ENCODE measurements around the gene CACNA2D3.
"Not testable (repeated sequence)": the region's sequence is repeated elsewhere in the genome, so short reads cannot be mapped to it uniquely, and the experiment has no call there.

CACNA2D3 gene

DNA sequence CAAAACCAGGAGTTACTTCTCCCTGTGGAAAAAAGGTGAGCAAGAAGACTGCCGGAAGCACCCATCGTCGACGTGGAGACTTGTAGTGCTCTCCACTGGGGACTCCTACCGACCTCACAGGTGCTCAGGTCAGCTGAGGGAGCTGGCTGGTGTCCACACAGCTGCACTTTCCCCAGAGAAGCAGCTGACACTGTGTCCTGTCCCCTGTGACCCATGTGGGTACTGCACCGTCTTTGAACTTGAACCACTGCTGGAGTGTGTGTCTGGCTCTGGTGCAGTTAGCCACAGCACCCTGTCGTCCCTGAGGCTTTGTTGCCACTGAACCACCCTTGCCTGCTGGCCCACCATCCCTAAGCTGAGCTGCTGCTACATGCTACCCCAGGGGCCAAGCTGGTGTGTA is 270.8 kb downstream of the CACNA2D3 start:
- no peak for DNase-seq

DNA sequence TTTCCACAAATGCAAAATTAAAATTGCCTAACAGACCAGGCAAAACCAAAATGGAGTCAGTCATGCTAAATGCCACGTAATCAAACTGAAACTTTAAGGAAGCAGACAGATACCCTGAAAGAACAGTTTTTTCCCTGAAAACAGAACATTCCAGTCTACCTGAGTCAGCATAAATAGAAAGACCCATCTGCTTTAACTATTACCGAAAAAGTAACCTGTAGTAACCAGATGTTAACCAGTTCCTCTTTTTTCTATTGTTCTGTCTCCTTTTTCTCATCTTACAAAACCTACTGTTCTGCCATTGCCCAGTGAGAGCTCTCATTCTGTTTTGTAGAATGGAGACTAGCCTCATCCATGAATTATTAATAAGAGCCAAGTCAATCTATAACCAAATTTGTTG is 286.0 kb downstream of the CACNA2D3 start:
- no peak for DNase-seq

DNA sequence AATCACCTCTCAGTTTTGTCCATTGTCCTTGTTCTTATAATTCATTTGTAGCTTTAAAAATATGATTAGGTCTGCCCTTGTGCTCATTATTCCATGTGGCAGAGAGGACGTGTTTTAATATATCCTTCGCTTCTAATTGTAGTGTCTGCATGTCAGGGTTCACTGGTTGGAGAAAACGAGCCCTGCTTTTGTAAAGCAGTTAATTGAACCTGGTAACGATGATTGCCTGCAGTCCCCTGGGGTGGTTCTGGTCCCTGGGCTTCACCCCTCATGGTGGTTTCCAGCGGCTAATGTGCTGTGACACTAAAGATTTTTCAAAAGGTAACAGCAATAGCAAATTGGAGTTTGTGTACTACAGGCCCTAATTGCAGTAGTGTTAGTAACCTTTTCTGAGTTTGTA is 299.6 kb downstream of the CACNA2D3 start:
- DNase-seq: no peak

DNA sequence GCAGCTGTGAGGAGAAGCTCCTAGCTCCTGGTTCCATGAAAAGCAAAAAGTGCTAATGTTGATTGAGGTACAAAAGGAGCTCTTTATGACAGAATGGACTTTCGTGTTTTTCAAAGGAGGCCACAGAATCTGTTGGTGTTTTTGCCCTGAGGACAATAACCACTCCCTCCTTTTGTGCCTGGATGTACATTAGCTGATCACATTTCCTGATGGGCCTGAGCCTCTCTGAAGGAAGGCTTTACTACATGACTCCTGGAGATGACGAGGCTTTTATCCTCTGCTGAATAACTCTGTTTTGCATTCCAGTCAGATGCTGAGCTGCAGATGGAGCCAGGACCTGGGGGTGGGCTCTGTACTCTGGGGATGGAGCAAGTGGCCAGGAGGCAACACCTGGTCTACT is 301.9 kb downstream of the CACNA2D3 start:
- DNase-seq: no peak

DNA sequence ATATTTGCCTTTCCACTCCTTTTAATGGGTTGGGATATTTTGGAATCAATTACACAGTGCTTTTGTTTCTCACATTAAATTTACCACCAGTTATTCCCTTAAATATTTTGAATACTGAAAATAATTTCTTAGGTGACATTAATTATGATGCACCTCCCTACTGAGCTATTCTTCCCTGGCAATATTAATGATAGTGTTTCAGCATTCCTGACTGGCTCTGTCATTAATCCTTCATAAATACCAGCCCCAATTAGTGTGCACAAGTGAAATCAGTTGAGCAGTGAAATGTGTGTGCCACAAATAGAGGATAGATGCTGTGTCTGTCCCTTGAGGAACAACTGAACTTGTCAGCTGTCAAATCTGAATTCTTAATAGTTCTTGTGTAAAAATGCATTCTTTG is 304.0 kb downstream of the CACNA2D3 start:
- no peak for DNase-seq

DNA sequence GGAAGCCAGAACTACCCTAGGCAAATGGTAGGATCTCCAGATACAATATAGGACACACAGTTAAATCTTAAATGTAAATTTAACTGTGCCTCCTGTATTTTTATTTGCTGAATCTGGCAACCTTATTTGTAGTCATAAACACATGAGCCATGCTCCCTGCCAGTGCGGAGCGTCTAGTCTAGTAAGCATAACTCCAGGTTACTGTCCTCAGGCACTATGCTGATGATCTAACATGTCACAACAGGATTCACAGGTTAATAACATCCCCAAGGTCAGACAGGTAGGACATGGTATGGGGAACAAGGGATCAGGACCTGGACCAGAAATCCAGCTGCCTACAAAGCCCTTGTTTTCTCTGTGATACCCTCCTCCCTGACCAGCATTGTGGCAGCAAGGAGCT is 305.1 kb downstream of the CACNA2D3 start:
- no peak for DNase-seq

DNA sequence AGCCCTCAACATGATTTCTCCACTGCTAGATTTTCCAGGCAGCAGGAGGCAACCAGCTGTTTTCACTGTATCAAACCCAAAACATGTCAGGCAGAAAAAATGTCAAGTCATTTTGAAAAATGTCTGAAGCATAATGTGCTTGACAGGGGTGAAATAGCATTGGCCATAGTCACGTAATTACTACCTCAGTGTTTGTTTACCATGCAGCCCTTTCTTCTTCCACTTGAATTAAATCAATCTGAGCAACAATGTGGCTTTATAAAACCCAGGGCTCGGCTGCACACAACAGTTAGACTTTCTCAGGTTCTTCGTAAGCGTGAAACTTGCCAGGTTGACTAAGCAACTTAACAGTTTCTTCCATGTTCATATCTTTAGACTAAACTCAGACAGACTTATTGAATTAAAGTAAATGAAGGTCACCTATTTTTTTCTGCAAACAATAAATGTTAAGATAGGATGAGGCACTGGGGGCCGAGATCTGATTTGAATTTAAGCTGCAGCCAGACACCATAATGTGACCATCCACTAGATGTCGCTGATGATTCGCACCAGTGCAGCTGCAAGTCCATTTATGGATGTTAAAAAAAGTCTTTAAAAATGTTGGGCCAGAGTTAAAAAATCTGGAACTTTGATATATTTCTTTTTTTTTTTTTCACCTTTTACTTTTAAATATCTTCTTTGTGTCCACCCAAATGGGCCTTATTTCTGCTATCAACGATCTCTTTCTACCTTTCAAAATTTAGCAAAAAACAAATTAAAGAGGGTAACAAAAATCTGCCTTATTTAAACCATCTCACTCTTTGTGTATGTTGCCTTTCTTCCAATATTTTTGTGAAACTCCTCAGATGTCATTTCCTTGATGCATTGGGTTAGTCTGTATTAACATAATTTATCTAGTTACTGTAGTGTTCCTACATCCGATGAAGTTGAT is 305.9 kb downstream of the CACNA2D3 start:
- DNase-seq: peak; percentile 4

DNA sequence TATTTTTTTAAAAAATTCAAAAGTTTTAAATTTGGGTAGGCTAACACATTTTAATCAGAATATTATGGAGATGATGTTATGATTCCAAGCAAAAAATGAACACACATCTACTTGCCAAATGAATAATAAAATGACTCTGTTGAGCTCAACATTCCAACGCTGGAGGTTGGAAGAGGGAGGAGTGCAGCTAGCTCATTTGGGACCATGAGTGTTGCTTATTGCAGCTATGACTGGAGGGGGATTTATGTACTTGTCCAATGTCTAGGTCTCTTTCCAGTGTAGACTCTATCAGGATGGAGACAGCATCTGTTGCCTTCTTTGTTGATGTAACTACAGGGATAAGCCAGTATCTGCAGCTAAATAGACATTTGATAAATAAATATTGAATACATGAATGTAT is 310.6 kb downstream of the CACNA2D3 start:
- DNase-seq: no peak

DNA sequence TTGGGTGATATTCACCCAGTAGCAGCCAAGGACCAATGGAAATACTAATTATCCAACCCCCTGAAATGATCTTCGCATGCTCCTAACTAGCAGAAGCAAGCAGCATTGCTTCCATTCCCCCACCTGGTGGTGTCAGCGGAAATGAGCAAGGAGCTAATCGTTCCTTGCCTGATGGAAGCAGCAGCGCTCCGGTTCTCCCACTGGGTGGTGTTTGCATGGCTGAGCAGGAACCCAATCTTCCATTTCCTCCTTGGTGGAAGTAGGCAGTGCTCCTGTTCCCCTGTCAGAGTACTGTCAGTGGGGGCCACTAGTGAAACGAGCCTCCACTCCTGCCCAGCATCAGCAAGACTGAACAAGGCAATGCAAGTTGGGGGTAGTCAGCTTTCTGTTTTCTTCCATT is 311.5 kb downstream of the CACNA2D3 start:
- no peak for DNase-seq

DNA sequence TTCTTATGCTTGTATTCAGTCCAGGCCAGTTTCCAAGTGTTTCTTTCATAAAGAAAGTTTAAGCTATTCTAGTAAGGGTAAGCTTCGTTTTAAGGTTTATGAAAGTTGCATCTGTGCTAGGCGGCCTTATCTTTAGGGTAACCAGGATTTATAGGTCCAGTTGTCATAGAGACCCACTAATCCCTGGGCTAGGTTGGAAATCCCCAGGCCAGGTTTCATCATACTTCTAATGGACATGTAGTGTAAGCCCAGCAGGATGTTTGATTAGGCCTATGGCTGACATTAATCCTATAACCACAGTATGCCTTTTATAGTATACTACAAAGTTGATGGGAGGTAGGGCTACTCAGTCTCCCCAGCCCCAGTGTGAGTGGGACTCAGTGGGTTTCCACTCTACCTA is 312.4 kb downstream of the CACNA2D3 start:
- DNase-seq: no peak

DNA sequence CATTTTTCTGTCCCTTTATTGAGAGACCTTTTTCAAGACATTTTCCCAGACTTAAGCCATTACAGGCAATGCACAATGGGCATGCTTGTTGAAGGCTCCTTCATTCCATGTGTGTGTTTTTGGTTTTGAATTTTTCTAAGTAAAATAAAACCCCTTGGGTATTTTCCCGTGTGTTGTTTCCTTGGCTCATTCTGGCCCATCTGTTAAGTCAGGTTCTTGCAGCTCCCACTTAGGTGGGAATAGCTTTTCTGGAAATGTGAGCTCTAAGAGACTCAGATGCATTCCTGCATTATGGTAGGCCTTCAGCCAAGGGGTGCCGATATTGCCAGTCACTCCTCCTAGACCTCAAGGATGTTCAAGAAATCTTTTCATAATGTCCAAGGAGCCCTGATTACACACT is 314.9 kb downstream of the CACNA2D3 start:
- DNase-seq: no peak

DNA sequence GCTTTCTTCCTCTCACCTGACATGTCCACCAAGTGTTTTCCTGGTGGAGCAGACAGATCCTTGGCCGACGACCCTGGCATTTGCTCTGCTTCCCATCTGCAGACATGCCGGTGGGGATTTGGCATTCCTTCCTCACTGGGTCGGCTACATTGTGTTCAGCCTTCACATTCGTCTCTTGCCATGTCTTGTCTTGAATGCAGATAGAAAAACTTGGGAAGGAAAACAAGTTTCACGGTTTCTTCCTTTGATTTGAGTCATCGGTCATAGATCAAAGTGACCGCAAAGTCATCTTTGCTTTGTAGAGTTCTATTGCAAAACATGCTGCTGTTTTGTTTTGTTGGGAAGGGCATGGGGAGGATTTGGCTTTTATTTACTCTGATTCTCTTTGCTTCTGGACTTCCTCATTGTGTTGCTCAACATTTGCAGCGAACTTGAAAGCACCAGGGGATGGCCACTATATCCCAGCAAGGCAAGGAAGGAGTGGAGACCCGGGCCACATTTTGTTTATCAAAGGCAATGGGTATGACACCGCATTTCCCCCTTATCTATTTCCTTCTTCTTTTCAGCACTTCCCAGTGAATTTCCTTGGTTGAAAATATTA is 321.3 kb downstream of the CACNA2D3 start:
- no peak for DNase-seq

DNA sequence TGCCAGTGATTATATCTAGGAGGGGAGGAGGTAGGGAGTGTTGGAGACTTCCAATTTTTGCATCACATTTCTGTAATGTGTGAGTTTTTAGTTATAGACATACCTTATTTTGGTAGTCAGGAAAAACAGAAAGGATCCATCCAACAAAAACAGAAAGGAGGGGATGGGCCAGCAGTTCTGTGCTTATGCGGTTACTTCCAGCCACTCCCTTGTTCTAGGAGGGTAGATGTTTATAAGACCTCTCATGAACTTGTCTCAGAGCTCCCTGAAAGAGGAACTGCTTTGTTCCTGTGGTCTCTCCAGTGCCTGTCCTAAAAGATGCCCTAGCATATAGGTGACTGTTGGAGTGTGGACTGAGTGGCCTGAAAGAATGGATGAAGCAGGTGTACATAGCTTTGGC is 323.3 kb downstream of the CACNA2D3 start:
- no peak for DNase-seq

DNA sequence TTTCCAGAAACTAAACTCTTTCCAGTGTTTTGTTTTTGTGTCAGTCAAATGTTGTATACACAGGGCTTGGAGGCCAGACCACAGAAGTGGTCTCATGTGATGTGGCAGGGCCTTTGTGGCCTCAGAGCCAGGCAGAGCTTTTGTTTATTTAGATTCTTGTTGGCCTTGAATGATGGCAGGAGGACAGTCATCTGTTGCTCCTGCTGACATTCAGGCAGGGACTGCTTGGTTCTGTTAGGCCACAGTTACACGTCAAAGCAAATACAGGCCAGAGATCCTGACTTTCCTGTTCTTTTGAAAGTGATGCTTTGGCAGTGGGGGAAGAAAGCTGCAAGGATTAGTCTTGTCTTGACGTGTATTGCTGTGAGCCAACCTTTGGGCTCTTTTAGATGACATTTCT is 325.1 kb downstream of the CACNA2D3 start:
- no peak for DNase-seq

DNA sequence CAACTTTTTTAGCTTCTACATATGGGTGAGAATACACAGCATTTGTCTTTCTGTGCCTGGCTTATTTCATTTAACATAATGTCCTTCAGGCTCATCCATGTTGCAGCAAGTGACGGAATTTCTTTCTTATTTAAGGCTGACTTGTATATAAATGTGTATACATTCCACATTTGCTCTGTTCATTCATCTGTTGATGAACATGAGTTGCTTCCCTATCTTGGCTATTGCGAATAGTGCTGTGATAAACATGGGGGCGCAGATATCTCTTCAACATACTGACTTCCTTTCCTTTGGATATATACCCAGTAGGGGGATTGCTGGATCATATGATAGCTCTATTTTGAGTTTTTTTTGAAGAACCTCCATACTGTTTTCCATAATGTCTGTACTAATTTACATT is 332.5 kb downstream of the CACNA2D3 start:
- DNase-seq: no peak

DNA sequence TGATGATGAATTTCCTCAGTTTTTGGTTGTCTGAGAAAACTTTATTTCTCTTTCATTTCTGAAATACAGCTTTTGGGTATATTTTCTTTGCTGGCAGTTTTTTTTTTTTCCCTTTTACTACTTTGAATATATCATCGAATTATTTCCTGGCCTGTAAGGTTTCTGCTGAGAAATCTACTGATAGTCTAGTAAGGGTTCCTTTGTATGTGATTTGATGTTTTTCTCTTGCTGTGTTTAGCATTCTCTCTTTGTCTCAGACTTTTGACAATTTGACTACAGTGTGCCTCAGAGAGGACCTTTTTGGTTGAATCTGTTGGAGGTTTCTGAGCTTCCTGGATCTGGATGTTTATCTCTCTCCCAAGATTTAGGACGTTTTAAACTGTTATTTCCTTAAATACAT is 336.0 kb downstream of the CACNA2D3 start:
- no peak for DNase-seq

DNA sequence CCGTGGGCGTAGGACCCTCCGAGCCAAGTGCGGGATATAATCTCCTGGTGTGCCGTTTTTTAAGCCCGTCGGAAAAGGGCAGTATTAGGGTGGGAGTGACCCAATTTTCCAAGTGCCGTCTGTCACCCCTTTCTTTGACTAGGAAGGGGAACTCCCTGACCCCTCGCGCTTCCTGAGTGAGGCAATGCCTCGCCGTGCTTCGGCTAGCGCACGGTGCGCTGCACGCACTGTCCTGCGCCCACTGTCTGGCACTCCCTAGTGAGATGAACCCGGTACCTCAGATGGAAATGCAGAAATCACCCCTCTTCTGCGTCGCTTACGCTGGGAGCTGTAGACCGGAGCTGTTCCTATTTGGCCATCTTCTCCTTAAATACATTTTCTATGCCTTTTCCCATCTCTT is 342.2 kb downstream of the CACNA2D3 start:
- DNase-seq: not testable (repeated sequence)

DNA sequence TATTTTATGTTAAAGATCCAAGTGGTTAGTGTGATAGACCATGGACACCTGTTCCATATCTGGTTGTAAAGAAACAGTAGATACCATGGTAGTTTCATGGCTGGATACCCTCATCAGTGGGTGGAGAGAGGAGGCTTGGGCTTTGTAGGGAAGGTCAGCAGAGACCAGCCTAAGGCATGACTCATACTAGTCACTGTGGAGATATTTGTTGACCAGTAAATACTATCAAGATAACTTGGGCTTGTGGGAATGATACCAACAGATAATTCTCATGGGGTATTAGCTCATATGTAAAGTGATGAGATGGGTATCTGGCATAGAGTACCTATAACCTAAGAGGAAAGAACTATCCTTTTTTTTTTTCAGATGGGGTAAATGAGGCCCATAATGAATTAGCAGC is 354.5 kb downstream of the CACNA2D3 start:
- DNase-seq: no peak

DNA sequence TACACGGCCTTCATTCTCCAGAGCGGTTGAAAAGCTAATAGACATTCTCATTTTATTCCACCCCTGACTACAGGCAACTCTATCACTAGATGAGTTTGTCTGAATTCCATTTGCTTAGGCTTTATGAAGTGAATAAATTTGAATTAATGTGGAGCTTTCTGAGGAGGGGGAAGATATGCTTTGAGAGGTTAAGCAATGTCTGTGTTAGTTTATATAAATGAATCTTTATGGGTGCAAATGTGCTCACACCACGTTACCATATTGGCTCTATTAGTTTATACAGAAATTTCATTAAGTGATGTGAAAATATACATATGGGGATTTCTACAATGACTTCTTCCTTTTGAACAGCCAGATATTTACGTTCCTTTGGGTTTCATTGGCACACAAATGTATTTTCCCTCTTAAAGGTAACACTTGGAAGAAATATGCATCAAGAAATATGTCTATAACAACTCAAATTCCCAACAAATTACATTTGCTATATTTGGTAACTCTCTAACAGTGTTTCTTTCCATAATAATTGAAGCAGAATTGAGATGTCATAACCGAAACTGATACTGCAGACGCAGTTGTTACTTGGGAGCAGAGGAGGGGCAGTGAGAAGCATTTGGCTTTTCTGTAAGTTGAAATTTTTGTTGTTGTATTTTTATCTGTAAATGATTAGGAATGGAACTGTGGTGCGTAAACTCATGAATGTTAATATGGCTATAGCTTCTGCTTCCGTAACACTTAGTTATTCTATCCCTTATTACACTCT is 359.4 kb downstream of the CACNA2D3 start:
- DNase-seq: no peak

DNA sequence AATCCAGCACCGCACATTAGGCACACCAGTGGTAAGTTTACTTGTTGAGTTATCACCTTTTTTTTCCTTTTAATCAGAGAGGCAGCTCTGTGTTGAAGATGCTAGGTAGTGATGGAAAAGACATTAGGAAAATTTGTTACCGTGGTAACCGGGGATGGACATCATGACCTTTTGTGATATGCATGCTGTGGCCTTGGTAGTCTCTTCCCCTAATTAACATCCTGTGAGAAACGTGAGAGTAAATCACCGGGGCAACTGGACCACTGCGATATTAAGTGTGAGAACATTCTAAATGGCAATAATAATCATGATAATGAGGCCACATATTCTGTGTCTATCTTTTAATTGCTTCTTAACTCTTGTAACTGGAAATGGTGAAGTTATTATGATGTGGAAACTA is 362.0 kb downstream of the CACNA2D3 start:
- no peak for DNase-seq

DNA sequence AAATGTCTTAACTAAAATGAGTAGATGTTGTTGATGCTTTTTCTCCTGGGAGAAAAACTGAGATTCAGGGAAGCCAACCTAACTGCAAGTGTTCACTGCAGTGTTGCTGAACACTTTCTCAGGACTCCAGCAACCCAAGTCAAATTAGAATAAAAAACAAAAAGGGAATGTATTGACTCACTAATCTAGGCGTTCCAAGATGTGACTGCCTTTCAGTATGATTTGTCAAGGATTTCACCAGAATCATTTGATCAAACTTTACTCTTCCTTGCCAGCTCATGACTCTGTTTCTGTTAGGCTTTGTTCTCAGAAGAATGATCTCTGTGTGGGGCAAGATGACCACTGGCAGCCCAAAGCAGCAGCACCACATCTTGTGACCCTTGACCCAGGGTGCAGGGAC is 364.0 kb downstream of the CACNA2D3 start:
- no peak for DNase-seq

DNA sequence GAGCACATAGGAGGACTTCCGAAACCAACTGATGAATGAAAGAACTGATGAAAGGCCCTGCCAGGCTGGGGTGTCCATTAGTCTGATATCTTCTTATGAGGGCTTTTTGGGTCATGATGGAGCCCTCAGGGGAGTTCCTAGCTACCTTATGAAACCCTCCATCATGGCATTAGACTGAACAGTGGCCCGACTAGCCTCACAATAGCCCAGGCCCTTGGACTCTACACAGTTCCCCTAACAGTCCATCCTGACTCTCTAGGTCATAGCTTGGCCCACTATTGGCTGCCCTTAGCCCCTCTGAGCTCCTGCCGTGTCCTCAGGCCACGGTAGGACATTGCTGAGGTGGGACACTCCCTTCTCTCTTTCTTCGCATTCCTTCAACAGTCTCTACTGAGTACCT is 365.9 kb downstream of the CACNA2D3 start:
- no peak for DNase-seq

DNA sequence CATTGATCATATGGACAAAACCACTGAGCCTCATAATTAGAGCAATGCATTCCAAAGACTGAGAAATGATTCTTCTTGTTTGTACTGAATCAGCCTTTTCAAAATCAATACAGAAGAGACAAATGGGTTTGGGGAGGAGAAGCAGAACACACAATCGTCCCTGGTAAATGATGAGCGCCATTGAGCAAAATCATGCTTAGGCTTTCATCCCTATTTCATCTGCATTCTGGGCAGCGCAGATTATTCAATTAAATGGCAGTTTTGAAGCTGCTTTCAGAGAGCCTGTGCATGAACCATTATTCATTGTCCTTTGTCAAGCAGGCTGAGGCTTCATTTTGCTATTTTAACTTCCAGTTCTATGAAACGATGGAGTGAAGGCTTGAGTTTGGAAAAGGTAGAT is 371.9 kb downstream of the CACNA2D3 start:
- no peak for DNase-seq

DNA sequence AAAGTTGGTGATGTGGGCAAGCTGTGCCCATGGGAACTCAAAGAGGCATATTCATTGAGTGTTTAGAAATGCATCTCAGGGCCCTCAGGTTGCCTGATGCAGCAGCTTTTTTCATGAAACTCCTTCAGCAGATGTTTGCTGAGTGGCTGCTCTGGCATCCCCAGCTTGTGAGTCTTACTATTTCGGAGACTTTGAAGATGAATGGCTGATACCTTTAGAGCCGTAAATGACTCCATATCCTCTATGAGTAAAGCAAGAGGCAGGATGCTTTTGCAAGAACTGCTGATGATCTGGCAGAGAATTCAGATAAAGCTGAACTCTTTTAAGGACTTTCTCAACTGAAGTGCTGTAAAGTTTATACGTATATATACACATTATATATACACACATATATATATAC is 384.3 kb downstream of the CACNA2D3 start:
- DNase-seq: no peak
